ENCODE measurements around the gene MAPK12.
A peak's percentile ranks its signal among the peaks of the same experiment; 100 is the strongest.

The MAPK12 gene

GRCh38 chr22:50209893-50210292 lies 51.6 kb downstream of the MAPK12 start:
- peak; percentile 77 for DNase-seq

- DNase-seq, result no peak
Observed at GRCh38 chr22:50208939-50209892, 52.3 kb downstream of the MAPK12 start.

- no peak for DNase-seq
Observed at GRCh38 chr22:50208430-50208938, 53.0 kb downstream of the MAPK12 start.

GRCh38 chr22:50207383-50208140 lies 53.9 kb downstream of the MAPK12 start:
- DNase-seq, result no peak

GRCh38 chr22:50206599-50206998 lies 54.9 kb downstream of the MAPK12 start:
- DNase-seq, result peak; percentile 43

- no peak for DNase-seq
Observed at GRCh38 chr22:50205781-50206569, 55.5 kb downstream of the MAPK12 start.

- peak; percentile 75 for DNase-seq
Observed at GRCh38 chr22:50204998-50205397, 56.5 kb downstream of the MAPK12 start.

GRCh38 chr22:50204571-50204970 lies 56.9 kb downstream of the MAPK12 start:
- DNase-seq, result peak; percentile 60

GRCh38 chr22:50203288-50203687 lies 58.2 kb downstream of the MAPK12 start:
- no peak for DNase-seq

Measured in suppressor macrophage treated with lipopolysaccharide for 4 hours (primary cell).